HG03159 (cell line): ENCODE data around the gene PRKG1.

Experiments
- ATAC-seq: cut with Tn5 transposase; IDR thresholded peaks from one replicate; pipeline ENCODE4 v1.9.1; 2021; ENCODE audit warnings: mild to moderate bottlenecking, moderate library complexity; ENCODE audit not compliant: unreplicated experiment

The PRKG1 gene

DNA sequence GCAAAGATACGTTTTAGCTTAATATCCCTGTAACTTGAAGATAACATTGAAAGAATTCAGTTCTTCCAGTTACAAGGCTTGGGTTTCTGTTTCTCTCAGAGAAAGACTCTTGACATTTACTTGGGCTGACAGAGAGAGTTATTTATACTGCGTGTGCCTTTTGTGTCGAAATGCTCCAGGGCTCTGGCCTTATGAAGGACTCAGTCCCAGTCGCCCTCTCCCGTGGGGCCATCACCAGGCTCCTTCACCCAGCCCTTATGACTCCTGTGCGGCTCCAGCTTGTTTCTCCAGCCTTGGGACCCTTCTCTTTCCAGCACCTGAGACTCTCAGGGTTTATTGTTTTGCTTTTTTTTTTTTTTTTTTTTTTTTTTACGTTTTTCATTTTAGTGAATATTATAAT lies 997.5 kb downstream of the PRKG1 start:
- ATAC-seq: no peak

DNA sequence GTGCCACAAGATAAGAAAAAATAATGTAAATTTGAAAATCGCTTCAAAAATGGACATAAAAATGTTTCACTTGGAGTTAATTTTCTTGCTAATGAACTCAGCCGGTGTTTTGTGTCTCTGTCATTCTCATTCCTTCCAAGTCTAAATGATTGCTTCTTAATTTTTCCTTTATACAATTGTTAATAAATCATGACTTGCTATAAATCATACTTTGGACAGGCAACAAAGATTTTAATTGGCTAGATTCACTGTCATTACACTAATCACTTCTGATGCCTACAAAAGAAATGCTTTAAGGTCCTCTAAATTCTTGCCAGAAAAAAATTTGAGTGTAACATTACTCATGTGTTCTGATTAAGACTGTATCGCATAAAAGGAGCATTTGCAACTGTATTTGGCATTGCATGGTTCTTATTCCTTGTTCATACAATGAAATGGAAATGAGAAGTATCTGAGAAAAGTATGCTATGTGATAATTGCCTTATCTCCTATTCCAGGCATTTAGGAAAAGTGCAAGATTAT lies 1000.3 kb downstream of the PRKG1 start:
- ATAC-seq: no peak

- ATAC-seq: no peak
Observed at GRCh38 chr10:52077814-52078213, 1003.5 kb downstream of the PRKG1 start.

DNA sequence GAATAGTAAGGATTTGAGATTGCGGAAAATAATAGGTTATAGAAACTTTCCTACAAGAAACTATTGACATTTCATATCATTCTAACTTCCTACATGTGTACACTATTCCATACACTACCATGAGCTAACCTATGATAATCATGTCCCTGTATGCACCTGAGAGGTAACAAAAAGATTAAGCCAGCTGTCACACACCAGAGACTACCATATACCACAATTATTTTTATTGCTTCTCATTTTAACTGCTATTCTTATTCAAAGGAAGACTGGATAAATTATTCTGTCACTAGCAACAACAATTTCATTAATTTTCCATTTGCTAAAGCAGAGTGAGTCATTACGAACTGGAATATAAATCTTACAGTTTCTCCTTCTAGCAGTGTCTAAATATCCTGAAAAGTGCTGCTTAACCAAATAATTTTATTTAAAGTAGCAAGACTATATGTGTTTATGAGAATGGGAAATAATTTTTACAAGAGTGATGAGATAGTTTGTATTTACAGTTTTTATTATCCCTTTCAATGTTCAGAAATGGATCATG lies 1004.2 kb downstream of the PRKG1 start:
- ATAC-seq: no peak

GRCh38 chr10:52082307-52082706 lies 1008.0 kb downstream of the PRKG1 start:
- ATAC-seq: peak; percentile 81

- no peak for ATAC-seq
Observed at GRCh38 chr10:52083422-52083821, 1009.1 kb downstream of the PRKG1 start.

- no peak for ATAC-seq
Observed at GRCh38 chr10:52092390-52092789, 1018.1 kb downstream of the PRKG1 start.

DNA sequence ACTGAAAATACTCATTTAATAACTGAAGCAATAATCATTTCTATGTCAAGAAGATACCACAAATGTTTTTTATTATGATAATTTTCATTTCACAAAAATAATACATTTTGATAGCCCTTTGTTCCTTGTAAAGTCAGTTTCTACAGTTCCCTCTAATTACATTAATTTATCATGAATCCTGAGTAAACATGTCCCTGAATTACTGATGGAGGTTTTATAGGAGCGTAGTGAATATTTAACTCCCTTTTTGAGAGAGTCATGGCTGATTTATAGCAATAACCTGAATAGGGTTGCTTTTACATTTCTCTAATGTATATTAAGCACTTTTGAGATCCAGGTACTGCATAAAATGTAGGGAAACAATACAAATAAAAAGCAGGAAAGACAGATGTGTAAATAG lies 1023.8 kb downstream of the PRKG1 start:
- no peak for ATAC-seq

- ATAC-seq: no peak
Observed at GRCh38 chr10:52099026-52099600, 1024.8 kb downstream of the PRKG1 start.

- no peak for ATAC-seq
Observed at GRCh38 chr10:52100011-52100547, 1025.8 kb downstream of the PRKG1 start.

DNA sequence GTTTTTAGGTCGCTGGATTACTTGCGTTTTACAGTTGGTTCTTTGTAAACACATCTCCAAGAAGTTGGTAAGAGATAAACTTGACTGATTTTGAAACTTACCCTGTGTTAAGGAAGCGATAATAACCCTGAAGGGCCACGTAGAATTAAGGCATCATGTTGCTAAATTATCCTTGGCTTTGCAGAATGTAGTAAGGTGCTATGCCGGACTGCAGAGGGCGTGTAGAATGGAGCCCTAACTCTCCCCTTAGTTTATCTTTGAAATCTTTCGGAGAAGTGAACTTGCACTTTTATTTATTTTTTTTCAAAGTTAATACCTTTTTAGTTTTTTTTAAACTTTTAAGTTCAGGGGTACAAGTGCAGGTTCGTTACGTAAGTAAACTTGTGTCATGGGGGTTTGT lies 1031.0 kb downstream of the PRKG1 start:
- no peak for ATAC-seq

DNA sequence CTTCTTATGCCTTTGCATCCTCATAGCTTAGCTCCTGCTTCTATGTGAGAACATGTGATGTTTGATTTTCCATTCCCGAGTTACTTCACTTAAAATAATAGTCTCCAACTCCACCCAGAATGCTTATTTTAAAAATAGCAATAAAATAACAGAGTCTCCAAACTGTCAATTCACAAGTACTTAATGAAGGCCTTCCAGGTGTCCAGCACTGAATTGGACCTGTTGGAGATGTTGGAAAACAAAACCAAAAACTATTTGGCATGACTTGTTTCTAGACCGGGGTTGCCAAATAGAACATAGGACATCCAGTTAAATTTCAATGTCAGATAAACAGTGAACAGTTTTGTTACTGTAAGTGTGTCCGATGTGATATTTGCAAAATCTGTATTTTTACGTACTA lies 1031.7 kb downstream of the PRKG1 start:
- no peak for ATAC-seq

- ATAC-seq: no peak
Observed at GRCh38 chr10:52106899-52107298, 1032.6 kb downstream of the PRKG1 start.

- no peak for ATAC-seq
Observed at GRCh38 chr10:52108236-52108635, 1033.9 kb downstream of the PRKG1 start.

- ATAC-seq: no peak
Observed at GRCh38 chr10:52110576-52110975, 1036.3 kb downstream of the PRKG1 start.

GRCh38 chr10:52111101-52111891 lies 1037.0 kb downstream of the PRKG1 start:
- ATAC-seq: no peak

DNA sequence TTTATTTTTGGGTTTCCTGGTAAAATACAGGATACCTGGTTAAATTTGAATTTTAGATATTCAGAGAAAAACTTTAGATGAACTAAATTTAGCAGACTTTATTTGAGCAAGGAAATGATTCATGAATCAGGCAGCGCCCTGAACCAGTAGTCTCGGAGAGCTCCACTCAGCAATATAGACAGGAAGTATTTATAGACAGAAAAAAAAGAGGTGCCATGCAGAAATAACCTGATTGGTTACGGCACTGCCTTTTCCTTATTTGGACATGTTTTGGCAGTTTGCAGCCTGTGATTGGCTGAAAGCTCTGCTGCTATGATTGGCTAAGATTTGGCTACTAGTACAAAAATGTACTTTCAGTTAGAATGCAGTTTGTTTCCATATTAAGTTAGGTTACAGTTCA lies 1041.5 kb downstream of the PRKG1 start:
- no peak for ATAC-seq

- ATAC-seq: no peak
Observed at GRCh38 chr10:52119507-52119906, 1045.2 kb downstream of the PRKG1 start.

GRCh38 chr10:52121688-52122087 lies 1047.4 kb downstream of the PRKG1 start:
- ATAC-seq: no peak

DNA sequence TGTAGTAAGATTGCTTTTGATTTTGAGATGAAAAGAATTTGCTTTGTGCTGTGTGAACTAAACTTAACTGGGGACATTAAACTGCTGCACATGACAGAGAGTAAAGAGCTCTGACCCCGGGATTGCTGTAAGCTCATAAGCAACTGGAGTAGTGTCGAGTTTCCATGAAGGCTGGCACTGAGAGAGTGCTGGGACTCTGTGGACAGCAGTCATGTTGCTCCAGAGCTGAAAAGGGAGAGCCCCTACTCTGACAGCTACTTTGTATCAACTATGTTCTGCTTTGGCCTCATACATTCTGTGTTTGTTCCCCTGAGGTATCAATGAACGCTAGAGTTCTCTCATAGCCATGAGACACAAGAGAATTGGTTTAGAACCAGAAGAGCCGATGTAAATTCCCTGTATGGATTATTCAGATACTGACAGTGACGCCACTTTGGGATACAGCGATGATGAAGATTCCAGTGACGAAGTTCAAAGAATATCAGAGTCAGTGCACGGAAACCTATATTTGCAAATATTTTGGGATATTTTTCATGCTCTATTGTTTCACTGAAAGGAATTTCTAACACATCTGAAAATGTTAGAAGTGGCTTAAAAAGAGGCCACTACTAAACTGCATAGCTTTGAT lies 1053.9 kb downstream of the PRKG1 start:
- ATAC-seq: no peak

- ATAC-seq: no peak
Observed at GRCh38 chr10:52129410-52130178, 1055.3 kb downstream of the PRKG1 start.
